IPS DF 4.7 (cell line): ENCODE measurements around the gene NTN5.
"Not testable (repeated sequence)": the region's sequence is repeated elsewhere in the genome, so short reads cannot be mapped to it uniquely, and the experiment has no call there.

Source experiments
- DNase-seq: peaks from one replicate; pipeline ENCODE4 v3.0.0-alpha.2; 2013; ENCODE audit warnings: low spot score; ENCODE audit errors: extremely low read depth

The NTN5 gene

DNA sequence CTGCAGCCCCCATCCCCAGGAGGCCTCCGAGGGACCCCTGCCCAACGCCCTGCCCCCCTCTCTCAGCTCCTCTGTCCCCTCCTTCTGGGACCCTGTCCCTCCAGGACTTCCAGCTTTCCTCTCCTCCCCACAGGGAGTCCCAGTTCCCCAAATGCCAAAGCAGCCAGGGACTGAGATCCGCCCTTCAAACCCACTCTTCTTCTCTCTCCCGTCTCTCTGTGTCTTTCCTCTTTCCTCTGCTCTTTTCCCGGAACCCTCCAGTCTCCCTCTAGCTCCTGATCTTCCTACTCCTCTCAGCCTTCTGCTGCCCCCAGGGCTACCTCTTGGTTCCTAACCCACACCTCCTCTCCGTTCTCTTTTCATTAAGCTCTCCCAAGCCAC, 27.2 kb downstream of the NTN5 start:
- no peak for DNase-seq

DNA sequence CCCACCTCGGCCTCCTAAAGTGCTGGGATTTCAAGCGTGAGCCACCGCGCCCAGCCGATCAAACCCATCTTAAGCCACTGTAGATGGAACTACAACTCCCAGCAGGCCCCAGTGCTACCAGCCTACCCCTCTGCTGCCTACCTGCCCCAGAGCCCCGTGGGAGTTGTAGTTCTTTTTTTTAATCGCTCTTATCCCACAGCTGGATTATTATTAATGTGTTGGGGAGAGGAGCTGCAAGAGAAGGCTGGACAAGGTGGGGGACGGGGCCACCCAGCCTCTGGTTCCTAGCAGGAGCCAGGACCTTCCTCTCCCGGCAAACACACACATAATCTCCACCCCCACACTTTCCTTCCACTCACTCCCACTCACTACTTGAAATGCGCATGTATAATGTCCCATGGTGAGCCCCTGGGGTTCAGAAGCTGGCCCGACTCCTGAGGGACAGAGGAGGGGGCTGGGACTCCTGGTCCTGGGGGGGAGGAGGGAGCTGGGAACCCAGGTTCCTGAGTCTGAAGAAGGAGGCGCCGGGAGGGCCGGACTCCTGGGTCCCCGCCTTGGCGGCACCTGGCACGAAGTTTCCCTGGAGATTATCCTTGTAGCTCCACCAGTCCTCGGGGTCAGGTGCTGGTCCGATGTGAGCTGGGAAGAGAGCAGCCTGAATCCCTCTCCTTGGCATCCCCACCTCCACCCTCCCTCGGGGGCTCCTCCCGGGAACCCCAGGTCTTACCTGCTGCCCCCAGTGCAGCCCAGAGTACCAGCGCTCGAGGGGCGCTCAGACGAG, 27.8 kb downstream of the NTN5 start:
- DNase-seq = no peak

DNA sequence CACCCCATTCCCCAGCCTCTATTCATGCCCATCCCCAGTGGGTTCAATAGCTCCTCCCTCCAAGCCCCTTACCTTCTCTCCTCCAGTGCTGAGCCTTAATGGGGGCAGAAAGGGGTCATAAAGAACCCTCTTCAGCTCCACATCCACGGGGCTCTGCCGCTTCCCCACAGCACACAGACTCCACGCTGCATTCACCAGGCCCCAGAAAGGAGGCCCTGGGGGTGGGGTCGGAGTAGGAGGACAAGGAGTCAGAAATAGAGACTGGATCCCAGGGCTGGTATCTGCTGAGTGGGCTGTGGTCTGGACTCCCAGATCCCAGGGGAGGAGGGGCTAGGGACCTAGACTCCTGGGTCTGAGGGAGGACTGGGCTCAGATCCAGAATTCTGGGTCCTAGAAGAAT, 28.5 kb downstream of the NTN5 start:
- DNase-seq = no peak

DNA sequence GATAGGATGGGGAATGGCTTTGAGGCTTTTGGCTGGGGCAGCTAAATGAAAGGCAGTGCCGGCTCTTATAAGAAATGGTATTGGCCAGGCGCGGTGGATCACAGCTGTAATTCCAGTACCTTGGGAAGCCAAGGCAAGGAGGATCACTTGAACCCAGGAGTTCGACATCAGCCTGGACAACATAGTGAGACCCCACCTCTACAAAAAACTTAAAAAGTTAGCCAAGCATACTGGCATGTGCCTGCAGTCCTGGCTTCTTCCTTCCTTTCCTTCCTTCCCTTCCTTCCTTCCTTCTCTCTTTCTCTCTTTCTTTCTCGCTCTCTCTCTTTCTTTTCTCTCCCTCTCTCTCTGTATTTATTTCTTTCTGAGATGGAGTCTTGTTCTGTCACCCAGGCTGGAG, 30.0 kb downstream of the NTN5 start:
- no peak for DNase-seq

DNA sequence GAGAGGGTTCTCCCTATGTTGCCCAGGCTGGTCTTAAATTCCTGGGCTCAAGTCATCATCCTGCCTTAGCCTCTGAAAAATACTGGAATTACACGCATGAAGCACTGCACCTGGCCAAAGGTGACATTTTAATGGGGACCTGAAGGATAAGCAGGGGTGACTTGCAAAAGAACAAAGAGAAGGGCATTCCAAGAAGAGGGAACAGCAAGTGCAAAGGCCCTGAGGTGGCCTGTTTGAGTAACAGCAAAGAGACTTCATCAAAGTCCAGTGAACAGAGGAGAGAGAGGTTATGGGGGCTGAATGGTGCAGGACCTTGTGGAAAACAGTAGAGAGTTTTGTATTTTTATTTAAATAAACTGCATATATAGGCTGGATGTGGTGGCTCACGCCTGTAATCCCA, 31.0 kb downstream of the NTN5 start:
- DNase-seq = no peak

DNA sequence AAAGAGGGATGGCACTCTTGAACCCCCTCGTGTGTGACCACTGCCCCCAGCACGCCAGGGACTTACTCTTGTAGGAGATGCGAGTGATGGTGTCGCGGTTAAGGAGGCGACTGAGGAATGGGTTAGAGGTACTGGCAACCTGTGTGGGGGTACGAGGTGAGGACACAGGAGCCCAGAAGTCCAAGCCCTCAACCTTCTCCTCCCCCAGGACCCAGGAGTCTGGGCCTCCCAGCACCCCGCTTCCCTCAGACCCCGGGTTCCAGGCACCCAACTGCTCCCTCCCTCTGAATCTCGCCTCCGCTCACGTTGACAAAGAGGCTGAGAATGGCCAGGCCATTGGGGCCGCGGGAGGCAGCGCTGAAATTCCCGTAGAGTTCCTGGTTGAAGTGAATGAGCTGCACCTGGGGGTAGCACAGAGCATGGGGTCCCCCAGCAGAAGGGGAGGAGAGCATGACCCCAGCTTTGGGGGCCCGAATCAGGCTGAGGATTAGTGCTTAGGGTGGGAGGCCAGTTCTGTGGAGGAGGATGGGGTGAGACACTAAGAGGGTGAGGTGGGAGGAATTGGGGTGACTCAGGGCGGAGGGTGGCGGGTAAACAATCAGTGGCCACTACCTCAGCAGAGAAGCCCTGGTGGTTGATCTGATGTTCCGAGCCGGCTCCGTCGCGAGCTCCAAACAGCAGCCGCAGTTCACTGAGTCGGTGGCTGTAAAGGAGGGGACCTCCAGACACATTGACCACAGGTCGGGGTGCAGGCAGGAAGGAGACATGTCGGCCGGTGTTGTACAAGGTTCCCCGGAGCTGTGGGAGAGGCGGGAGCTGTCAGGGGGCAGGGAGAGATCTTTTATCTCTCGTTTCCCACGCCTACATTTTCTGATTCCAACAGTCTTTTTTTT, 33.1 kb downstream of the NTN5 start:
- DNase-seq = no peak

DNA sequence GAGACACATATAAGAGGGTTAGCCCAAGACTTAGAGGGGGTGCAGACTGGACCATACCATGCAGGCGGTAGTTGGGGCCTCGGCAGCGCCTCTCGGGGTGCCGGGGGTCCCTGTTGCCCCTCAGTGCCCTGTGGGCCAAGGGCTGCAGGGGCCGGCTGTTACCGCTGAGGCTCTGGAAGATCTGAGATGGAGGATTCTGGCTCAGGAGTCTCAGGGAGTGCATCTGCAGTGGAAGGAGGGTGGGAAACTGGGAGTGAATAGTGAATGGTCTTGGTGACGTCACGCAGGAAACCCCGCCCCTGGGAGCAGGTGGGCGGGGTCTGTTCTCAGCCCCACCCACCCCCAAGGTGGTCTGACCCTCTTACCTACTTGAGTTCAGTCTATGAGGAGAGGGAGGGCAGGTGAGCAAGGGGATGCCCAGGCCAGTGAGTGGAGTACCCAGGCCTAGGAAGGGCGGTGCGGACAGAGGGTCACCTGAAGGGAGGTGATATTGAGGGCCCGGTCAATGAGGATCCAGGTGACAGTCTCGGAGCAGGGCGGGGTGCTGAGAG, 33.9 kb downstream of the NTN5 start:
- DNase-seq = no peak

DNA sequence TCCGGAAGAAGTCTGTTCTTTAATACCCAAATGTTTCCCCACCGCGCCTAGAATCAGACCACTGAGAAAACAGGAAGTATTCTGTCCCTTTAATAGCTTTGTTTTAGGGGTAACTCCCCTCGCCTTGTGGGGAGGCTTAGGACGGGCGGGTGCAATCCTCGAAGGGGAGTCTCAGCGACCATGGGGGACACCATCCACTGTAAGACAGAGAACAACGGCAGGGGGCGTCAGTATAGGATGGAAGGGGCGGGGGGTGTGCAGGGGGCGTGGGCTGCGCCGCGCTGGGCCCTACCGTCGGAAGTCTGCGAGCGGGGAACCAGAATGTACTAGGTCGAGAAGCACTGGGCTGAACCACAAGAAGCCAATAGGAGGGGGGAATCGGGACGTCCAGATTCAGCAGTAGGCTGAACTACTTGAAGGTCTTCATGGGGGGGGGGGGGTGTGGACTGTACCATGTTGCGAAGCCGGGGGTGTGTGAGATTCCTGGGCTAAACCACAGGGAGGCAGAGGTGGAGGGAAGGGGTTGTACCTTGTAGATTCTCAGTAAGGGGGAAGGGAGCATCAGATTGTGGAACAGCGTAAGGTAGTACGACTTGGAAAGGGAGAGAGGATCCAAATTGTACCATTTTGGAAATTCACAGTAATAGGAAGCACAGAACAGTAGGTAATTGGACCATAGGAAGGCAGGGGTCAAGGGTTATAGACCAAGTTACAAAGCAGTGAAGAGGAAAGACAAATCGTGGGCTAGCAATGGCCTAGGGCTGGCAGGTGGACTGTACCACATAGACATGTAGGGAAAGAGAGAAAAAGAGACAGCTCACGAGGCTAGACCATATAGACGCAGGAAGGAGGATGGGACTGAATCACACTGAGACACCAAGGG, 34.6 kb downstream of the NTN5 start:
- DNase-seq = no peak

DNA sequence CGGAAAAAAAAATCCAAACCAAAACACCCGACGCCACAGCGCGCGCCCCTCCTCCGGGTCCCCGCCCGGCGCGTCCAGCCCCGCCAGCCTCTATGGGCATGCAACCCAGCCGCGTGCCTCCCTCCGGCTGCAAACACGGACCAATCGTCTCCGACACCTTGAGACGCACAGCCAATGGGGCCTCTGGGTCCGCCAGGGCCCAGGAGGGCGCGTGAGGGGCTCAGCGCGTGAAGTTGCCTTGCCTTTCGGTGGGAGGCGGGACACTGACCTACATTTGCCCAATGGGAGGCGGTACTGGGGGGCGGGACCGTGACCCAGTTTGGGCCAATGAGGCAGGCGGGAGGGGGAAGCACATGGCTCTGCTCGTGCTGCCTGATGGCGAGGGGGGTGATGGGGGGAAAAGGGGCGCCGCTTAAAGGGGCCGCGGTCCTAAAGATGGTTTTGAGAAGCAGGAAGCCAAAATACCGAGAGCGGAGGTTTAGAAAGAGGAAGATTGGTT, 35.3 kb downstream of the NTN5 start:
- DNase-seq = no peak

DNA sequence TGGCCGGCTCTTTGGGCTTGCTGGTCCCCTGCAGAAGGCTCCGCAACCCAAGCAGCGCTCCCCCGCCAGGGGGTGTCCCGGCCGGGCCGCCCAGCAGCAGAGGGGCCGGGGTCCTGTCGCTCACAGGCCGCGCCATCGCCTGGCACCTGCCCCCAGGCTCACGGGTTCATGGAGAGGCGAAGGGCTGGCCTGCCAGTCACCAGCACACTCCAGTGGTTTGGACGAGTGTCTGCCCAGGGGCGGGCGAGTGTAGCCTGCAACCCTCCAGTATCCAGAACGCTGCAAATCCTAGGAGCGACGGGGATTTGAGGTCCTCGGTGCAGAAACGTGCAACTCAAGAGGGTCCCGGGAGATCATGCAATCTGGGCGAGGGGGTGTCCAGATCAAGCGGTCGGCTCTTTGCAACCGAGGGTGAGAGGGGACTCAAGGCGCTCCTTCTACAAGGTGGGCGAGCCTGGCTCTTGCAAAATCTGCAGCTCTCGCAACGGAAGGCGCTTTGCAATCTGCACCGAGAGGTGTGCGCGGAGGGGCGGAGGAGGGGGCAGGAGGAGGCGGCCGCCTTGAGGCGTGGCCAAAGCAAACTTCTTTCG, 35.9 kb downstream of the NTN5 start, which contains the start of gene DBP:
Gene DBP, minus strand, starts transcription at position 521 of the 590 bp plus-strand sequence. Its CDS starts 385 bp downstream, at position 136.
- DNase-seq = no peak

DNA sequence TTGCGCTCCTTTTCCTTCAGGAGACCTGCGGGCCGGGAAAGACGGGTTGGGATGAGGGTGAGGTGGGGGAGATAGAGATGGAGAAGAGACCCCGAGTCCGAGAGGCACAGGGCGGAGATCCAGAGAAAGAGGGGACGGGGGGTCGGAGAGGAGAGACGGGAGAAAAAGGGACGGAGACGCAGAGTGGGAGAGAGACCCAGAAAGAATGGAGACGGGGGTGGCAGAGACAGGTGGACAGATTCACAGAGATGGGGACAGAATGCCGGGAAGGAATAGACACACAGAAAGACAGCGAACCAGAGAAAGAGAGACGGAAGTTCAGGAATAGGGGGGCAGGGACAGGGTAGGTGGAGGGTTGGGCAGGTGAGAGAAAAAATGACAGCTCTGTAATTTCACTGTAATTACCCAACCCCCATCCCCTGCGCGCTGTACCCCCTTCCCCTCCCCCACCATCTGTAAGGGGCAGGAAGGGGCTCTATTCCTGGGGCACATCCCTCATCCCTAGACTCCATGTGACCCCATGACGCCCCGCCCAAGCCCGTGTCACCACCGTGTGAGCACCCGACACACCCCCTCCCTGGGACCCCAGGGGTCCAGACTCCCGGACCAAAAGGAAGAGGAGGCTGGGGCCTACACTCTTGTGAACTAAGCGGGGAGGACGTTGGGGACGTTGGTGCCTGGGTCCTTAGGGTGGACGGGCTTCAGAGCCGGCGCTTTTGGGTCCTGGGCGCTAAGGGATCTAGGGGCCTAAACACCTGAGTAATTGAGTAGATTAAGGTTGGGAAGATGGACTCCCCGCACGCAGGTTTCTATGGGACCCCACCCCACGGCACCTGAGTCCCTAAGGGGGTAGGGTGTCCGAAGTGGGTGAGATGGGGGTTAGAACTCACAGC, 36.6 kb downstream of the NTN5 start:
- DNase-seq = no peak

DNA sequence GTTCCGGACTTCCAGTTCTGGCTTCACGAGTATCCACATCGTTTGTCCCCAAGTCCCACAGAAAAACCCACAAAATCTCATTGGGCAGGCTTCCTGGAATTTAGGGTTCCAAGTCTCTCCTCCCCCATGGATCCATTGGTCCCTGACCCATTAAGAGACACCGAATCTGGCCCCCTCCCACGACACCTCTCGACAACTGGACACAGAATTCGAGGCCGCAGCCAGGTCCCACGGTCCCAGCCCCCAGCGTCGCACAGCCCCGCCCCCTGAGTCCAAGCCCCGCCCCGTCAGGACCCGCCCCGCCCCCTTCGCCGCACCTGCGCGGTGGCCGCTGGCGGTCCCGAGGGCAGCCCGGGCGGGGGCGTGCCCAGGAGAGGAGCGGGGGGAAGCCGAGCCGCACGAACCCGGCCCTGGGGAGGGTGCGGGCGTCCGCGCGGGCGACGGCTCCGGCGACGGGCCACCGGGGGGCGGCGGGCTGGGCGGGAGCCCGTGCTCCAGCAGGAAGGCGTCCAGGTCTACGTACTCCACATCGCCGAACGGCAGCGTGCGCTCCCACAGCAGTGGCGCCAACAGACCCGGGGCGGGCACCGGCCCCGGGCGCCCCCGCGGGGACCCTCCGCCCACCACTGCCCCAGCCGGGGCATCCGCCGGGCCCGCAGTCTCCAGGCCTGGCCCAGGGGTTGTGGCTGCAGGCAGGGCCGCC, 37.4 kb downstream of the NTN5 start:
- DNase-seq = no peak

DNA sequence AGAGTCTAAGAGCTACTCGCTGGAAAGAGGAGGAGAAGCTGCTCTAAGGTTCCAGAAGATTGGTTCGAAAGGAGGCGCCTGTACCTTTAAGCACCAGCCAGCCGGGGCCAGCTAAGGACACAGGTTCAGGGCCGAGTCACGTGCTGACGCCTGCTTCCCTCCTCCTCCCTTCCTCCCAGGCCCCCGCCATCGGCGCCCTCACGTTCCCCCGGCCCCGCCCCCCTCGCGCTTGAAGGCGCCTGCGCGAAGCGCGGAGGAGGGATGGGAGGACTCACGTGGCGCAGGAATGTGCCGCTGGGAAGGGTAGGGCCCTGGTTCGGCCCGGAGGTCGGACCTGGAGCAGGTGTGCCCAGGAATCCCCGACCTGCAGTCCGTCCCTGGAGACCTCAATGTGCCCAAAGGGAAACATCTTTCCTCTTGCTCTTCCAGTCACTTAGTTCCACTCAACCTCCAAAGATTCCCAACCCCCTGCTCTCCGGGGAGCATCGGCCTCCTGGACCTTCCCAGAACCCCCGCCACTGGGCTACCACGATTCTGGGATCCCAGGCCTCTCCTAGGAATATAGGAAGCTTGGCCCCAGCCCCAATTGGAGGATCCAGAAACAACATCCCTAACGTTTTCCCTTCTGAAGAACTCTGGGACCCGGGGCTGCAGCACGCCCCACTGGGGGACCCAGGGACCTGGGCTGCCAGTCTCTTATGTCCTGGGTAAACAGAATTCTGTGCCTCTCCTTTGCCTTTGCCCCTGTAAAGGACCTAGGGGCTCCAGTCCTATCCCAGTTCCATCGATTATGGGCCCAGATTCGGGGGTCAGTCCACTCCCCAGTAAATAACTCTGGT, 38.2 kb downstream of the NTN5 start:
- DNase-seq = no peak

DNA sequence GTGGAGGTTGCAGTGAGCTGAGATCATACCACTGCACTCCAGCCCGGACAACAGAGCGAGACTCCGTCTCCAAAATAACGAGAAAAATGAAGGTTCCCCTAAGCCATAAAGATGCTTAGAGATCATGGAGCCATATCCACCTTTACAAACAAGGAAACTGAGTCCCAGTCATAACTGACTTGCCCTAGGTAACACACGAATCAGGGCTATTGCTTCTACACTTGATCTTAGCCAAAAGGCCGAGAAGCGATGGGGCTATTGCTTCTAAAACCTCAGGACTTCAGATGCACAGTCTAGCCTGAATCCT, 38.8 kb downstream of the NTN5 start:
- no peak for DNase-seq

DNA sequence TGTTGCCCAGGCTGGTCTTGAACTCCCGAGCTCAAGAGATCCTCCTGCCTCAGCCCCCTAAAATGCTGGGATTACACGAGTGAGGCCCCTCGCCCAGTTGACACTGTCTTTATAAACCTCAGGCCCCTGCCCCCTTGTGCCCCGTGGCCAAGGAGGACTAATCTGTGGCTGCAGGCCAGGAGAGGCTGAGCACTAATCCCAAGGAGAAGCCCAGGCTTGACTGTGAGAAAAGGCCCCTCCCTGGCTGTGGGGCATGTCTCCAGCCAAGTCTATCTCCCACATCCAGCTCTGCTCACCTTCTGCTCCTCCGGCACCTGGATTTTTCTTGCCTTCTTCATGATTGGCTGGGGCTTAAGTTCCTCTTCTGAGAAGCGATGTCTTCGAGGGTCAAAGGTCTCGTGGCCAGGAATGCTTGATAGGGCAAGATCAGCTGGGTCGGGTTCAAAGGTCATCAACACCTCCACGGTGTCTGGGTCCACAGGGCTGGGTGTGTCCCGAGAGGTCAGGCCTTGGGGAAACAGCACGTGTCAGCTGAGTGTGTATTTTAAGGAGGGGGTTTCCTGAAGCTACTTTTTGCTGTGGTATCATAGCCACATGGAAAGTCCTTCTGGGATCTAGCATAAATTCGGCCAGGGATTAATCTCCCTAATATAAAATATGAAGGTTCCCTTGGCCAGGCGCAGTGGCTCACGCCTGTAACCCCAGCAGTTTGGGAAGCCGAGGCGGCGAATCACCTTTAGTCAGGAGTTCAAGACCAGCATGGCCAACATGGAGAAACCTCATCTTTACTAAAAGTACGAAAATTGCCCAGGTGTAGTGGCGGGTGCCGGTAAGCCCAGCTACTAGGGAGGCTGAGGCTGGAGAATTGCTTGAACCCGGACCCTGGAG, 39.4 kb downstream of the NTN5 start:
- no peak for DNase-seq

DNA sequence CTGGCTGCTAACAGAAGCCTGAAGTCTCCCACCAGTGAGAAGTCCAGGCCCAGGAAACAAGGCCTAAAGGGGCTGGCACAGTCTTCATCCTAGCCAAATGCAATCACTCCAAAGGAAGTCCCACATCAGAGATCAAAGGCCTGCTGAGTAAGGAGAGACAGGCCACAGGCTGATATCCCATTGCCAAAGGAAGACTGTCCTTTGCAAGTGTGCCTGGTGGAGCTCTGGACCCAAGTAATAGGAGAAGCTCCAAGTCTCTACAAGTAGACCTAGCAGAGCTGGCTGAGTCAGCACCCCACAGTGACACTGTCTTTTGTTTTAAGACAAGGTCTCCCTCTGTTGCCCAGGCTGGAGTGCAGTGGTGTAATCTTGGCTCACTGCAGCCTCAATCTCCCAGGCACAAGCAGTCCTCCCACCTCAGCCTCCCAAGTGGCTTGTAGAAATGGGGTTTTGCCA, 40.1 kb downstream of the NTN5 start:
- DNase-seq = no peak

DNA sequence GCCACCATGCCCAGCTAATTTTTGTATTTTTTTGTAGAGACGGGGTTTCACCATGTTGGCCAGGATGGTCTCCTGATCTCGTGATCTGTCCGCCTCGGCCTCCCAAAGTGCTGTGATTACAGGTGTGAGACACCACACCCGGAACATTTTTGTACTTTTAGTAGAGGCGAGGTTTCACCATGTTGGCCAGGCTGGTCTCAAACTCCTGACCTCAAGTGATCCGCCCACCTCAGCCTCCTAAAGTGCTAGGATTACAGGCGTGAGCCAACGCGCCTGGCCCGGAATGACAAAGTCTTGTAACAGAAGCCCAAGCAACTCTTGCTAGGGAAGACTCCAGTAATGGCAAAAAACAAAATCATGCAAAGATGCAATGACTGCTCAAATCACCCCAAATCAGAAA, 40.5 kb downstream of the NTN5 start:
- DNase-seq = not testable (repeated sequence)
